ENCODE measurements around the gene PCDHA1. TPM values are rescaled to one million over a fixed set of nuclear protein-coding genes. Genes with fewer than 3 reads are reported as not detected.
A peak's percentile ranks its signal among the peaks of the same experiment; 100 is the strongest.

The PCDHA1 gene
- total RNA-seq, 4 donors from 2014 or later, result 0.41 TPM; not detected in 3

DNA sequence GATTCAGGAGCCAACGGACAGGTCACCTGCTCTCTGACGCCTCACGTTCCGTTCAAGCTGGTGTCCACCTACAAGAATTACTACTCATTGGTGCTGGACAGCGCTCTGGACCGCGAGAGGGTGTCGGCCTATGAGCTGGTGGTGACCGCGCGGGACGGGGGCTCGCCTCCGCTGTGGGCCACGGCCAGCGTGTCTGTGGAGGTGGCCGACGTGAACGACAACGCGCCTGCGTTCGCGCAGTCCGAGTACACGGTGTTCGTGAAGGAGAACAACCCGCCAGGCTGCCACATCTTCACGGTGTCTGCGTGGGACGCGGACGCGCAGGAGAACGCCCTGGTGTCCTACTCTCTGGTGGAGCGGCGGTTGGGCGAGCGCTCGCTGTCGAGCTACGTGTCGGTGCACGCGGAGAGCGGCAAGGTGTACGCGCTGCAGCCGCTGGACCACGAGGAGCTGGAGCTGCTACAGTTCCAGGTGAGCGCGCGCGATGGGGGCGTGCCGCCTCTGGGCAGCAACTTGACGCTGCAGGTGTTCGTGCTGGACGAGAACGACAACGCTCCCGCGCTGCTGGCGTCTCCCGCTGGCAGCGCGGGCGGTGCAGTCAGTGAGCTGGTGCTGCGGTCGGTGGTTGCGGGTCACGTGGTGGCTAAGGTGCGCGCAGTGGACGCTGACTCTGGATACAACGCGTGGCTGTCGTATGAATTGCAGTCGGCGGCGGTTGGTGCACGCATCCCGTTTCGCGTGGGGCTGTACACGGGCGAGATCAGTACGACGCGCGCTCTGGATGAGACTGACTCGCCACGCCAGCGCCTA is 71.4 kb downstream of the PCDHA1 start:
- intact Hi-C loops (cut with DNase I; ENCODE audit: low total_unique reads), result no loop called here
- Histone ChIP-seq H3K9me3 (no peaks in the 10 kb centered on the region), H3K27me3 (no peaks in the 10 kb centered on the region), H3K36me3 (no peaks in the 10 kb centered on the region), H3K27ac (no peak overlapping the region), H3K4me3 (no peak overlapping the region), H3K4me1 (no peaks in the 10 kb centered on the region)
- no peak for DNase-seq
- no peak for TF ChIP-seq CTCF (IDR thresholded peaks at IDR 0.05)
- TF ChIP-seq POLR2A (IDR thresholded peaks at IDR 0.05), result no peak

DNA sequence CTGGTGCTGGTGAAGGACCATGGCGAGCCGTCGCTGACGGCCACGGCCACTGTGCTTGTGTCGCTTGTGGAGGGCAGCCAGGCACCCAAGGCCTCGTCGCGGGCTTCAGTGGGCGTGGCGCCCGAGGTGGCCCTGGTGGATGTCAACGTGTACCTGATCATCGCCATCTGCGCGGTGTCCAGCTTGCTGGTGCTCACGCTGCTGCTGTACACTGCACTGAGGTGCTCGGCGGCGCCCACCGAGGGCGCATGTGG is 72.0 kb downstream of the PCDHA1 start:
- no peak for DNase-seq
- Histone ChIP-seq H3K36me3 (no peaks in the 10 kb centered on the region), H3K4me1 (no peaks in the 10 kb centered on the region), H3K27ac (no peak overlapping the region), H3K27me3 (no peaks in the 10 kb centered on the region), H3K9me3 (peaks cover 0 to 4% of the 10 kb centered on the region in 2 donors), H3K4me3 (no peak overlapping the region)
- intact Hi-C loops (cut with DNase I; ENCODE audit: low total_unique reads), result no loop called here
- TF ChIP-seq CTCF (IDR thresholded peaks at IDR 0.05) (no peak), POLR2A (IDR thresholded peaks at IDR 0.05) (no peak)

DNA sequence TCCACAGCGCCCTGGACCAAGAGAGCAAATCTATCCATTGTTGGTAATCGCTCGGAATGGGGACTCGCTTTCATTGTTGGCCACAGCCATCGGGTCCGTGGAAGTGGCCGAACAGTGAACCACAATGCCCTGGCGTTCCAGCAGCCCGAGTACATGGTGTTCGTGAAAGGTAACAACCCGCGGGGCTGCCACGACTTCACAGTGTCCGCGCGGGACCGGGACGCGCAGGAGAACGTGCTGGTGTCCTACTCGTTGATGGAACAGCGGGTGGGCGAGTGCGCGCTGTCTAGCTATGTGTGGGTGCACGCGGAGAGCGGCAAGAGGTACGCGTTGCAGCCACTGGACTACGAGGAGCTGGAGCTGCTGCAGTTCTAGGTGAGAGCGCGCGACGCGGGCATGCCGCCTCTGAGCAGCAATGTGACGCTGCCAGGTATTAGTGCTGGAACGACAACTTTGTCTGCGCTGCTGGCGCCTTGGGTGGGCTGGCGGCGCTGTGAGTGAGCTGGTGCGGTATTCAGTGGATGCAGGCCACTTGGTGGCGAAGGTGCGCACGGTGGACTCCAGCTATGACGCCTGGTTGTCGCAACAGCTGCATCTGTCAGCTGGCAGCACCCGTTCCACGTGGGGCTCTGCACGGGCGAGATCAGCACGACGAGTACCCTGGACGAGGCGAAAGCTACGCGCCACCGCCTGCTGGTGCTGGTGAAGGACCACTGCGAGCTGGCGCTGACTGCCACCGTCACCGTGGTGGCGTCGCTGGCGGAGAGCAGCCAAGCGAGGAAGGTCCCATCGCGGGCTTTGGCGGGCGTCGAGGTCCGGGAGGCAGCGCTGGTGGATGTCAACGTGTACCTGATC is 76.7 kb downstream of the PCDHA1 start:
- H3K4me1 ChIP-seq, result no peaks in the 10 kb centered on the region
- intact Hi-C loops (cut with DNase I; ENCODE audit: low total_unique reads), result no loop called here
- H3K36me3 ChIP-seq, result no peaks in the 10 kb centered on the region
- no peak overlapping the region for H3K4me3 ChIP-seq
- no peak for DNase-seq
- TF ChIP-seq CTCF (IDR thresholded peaks at IDR 0.05), result no peak
- no peak for TF ChIP-seq POLR2A (IDR thresholded peaks at IDR 0.05)
- H3K9me3 ChIP-seq, result peaks cover 0 to 11% of the 10 kb centered on the region in 2 donors
- H3K27ac ChIP-seq, result no peak overlapping the region
- H3K27me3 ChIP-seq, result no peaks in the 10 kb centered on the region

- Histone ChIP-seq H3K9me3 (no peaks in the 10 kb centered on the region), H3K36me3 (no peaks in the 10 kb centered on the region), H3K27me3 (no peaks in the 10 kb centered on the region), H3K4me3 (no peak within 1 kb of the TSS), H3K4me1 (no peaks in the 10 kb centered on the region), H3K27ac (no peak within 1 kb of the TSS)
- intact Hi-C loops (cut with DNase I; ENCODE audit: low total_unique reads), result no loop called here
- TF ChIP-seq POLR2A (IDR thresholded peaks at IDR 0.05) (no peak), CTCF (IDR thresholded peaks at IDR 0.05) (peak in 3 of 4 experiments; percentile 8 to 30 (median 12))
- no peak for DNase-seq
These were observed 83.0 kb downstream of the PCDHA1 start, which contains the start of gene PCDHA11 for GRCh38 chr5:140868721-140869554. Gene PCDHA11 (plus strand): TSS chr5:140868957. CDS start chr5:140869104, 147 bp downstream.

Measured in uterus (tissue), 4 donors.